ENCODE data around the gene SPRING1. TPM values are rescaled to one million over a fixed set of nuclear protein-coding genes. Genes with fewer than 3 reads are reported as not detected.

The SPRING1 gene
- total RNA-seq, 1 experiment from 2014 or later = 69.6 TPM

DNA sequence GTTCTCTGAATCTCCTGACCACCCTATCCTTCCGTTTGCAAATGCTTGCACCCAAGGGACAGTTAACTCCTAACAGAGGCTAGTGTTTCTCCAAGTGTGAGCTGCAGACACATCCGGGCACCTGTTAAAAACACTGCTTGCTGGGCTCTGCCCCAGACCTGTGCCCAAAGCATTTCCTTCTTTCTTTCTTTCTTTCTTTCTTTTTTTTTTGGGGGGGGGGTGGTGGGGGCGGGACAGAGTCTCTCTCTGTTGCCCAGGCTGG is 42.5 kb downstream of the SPRING1 start:
- no peaks in the 10 kb centered on the region for H3K27me3 Mint-ChIP-seq (ENCODE audit: insufficient read depth, unreplicated experiment)
- Histone ChIP-seq H3K9me3 (no peaks in the 10 kb centered on the region), H3K4me1 (peaks cover 14% of the 10 kb centered on the region), H3K27me3 (replicated peaks; ENCODE audit: control insufficient read depth, insufficient read depth, low read length) (no peaks in the 10 kb centered on the region; the same call in 1 of the 2 replicates), H3K4me3 (ENCODE audit: low read depth, low read length) (no peak overlapping the region), H3K36me3 (ENCODE audit: control insufficient read depth, insufficient read depth, low read length) (no peaks in the 10 kb centered on the region)
- ChIA-PET CTCF (no interaction called here), POLR2A (no interaction called here)
- no TSS peak for BruUV-seq (replicated peaks)
- no peak overlapping the region for H3K27ac Mint-ChIP-seq (ENCODE audit: unreplicated experiment)
- no peak overlapping the region for H3K4me3 Mint-ChIP-seq (ENCODE audit: unreplicated experiment)
- no peaks in the 10 kb centered on the region for H3K9me3 Mint-ChIP-seq (ENCODE audit: unreplicated experiment)
- TF ChIP-seq, protein P1, sequence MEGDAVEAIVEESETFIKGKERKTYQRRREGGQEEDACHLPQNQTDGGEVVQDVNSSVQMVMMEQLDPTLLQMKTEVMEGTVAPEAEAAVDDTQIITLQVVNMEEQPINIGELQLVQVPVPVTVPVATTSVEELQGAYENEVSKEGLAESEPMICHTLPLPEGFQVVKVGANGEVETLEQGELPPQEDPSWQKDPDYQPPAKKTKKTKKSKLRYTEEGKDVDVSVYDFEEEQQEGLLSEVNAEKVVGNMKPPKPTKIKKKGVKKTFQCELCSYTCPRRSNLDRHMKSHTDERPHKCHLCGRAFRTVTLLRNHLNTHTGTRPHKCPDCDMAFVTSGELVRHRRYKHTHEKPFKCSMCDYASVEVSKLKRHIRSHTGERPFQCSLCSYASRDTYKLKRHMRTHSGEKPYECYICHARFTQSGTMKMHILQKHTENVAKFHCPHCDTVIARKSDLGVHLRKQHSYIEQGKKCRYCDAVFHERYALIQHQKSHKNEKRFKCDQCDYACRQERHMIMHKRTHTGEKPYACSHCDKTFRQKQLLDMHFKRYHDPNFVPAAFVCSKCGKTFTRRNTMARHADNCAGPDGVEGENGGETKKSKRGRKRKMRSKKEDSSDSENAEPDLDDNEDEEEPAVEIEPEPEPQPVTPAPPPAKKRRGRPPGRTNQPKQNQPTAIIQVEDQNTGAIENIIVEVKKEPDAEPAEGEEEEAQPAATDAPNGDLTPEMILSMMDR (IDR thresholded peaks at IDR 0.05; ENCODE audit: insufficient read depth in 1 of 2, low read depth in 1 of 2, low read length in 1 of 2, severe bottlenecking in 1 of 2, unreplicated experiment in 1 of 2) = no peak
- intact Hi-C loops (cut with micrococcal nuclease; ENCODE audit: unreplicated experiment) = loop anchor here (5.0 kb wide), 2 partner anchors 83 to 418 kb away; partner anchors contain the start of gene MED13L
- DNase-seq = no peak
- peaks cover 29% of the 10 kb centered on the region for H3K4me1 Mint-ChIP-seq (ENCODE audit: low read depth, unreplicated experiment)
- no peaks in the 10 kb centered on the region for H3K36me3 Mint-ChIP-seq (ENCODE audit: insufficient read depth, unreplicated experiment)

DNA sequence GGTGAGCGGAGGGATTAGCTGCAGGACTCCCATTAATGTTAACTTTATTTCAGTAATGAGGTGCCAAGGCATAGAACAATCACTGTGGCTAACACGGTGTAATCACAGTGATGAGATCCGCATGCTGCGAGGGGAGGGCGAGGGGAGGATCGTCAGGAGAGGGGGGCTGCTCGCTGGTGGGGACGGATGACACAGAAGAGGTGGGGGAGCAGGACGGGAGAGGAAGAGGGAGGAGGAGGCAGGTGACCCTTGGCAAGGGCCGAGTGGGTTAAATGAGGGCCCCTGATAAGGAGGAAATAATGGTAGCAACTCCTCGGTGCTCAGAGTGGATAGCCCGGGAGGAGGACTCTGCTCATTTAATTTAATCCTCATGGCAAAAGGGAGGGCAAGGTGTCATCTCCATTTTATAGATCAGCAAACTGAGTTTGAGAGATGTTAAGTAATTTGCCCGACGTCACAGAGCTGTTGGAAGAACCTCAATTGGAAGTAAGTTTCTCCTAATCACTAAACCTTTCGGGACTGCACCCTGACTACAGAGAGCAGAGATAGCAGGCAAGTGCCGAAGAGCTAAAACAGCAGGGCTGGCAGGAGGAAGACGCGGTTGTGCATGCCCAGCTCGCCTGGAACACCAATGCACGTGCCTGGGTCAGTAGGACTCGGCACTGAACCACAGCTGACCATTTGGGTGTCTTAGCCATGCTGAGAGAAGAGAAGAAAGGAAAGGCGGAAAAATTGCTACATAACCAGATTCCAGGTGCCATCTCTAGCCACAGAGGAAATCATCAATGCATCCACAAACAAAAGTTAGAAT is 43.0 kb downstream of the SPRING1 start:
- Histone ChIP-seq H3K27me3 (replicated peaks; ENCODE audit: control insufficient read depth, insufficient read depth, low read length) (no peaks in the 10 kb centered on the region; the same call in 1 of the 2 replicates), H3K36me3 (ENCODE audit: control insufficient read depth, insufficient read depth, low read length) (no peaks in the 10 kb centered on the region), H3K9me3 (no peaks in the 10 kb centered on the region), H3K4me3 (ENCODE audit: low read depth, low read length) (no peak overlapping the region), H3K4me1 (peaks cover 14% of the 10 kb centered on the region)
- TF ChIP-seq, protein P1 (IDR thresholded peaks at IDR 0.05; ENCODE audit: insufficient read depth in 1 of 2, low read depth in 1 of 2, low read length in 1 of 2, severe bottlenecking in 1 of 2, unreplicated experiment in 1 of 2) = no peak
- H3K4me3 Mint-ChIP-seq (ENCODE audit: unreplicated experiment) = no peak overlapping the region
- DNase-seq = no peak
- peaks cover 29% of the 10 kb centered on the region for H3K4me1 Mint-ChIP-seq (ENCODE audit: low read depth, unreplicated experiment)
- H3K27me3 Mint-ChIP-seq (ENCODE audit: insufficient read depth, unreplicated experiment) = no peaks in the 10 kb centered on the region
- ChIA-PET CTCF (no interaction called here), POLR2A (no interaction called here)
- H3K36me3 Mint-ChIP-seq (ENCODE audit: insufficient read depth, unreplicated experiment) = no peaks in the 10 kb centered on the region
- no peaks in the 10 kb centered on the region for H3K9me3 Mint-ChIP-seq (ENCODE audit: unreplicated experiment)
- no peak overlapping the region for H3K27ac Mint-ChIP-seq (ENCODE audit: unreplicated experiment)
- BruUV-seq (replicated peaks) = no TSS peak
- intact Hi-C loops (cut with micrococcal nuclease; ENCODE audit: unreplicated experiment) = loop anchor here (5.0 kb wide), 2 partner anchors 83 to 418 kb away; partner anchors contain the start of gene MED13L

DNA sequence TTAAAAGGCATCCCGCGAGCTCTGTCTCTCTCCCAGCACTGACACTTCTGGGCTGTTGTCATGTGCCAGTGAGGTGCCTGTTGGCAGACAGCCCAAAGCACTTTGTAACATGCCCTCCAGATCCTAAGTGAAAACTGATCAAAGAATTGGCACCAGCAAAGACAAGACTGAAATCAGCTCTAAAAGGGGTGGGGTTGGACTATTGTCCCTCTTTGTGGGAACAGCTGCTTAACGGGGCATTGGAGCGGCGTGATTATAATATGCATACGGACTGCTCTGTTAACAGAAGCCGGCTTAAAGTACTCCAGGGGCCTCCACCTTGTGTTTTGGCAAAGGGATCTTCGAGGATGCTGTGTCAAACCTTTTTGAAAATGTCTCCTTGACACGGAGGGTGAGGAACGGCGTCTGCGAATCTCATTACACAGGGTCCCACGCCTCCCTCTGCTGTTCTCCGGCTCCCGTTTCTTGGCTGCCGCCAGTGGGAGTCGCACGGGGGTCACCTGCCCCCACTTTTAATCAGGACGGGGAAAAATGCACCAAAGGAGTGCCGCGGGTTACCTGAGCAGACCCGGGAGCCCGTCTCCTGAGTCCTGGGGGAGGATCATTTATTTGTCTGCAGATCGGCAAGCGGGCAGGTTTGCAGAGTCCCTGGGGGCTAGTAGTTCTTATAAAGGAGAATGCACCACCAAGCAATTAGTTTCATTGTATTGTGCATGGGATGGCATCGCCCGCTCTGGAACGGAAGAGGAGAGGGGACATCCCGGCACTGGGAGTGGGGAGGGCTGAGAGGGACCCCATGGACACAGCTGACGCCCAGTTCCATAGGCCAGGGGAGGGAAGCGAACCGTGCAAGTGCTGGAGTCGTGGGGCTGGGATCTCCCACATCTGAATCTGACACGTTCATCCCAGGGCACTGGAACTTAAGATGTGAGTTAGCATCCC is 44.3 kb downstream of the SPRING1 start:
- H3K4me1 ChIP-seq = peaks cover 13% of the 10 kb centered on the region
- TF ChIP-seq, protein P1 (IDR thresholded peaks at IDR 0.05; ENCODE audit: insufficient read depth in 1 of 2, low read depth in 1 of 2, low read length in 1 of 2, severe bottlenecking in 1 of 2, unreplicated experiment in 1 of 2) = no peak
- no peaks in the 10 kb centered on the region for H3K36me3 ChIP-seq (ENCODE audit: control insufficient read depth, insufficient read depth, low read length)
- ChIA-PET POLR2A (no interaction called here), CTCF (no interaction called here)
- no peak for DNase-seq
- Mint-ChIP-seq H3K9me3 (ENCODE audit: unreplicated experiment) (no peaks in the 10 kb centered on the region), H3K36me3 (ENCODE audit: insufficient read depth, unreplicated experiment) (no peaks in the 10 kb centered on the region), H3K4me1 (ENCODE audit: low read depth, unreplicated experiment) (peaks cover 25% of the 10 kb centered on the region), H3K27me3 (ENCODE audit: insufficient read depth, unreplicated experiment) (no peaks in the 10 kb centered on the region), H3K27ac (ENCODE audit: unreplicated experiment) (peak overlapping the region; percentile 39), H3K4me3 (ENCODE audit: unreplicated experiment) (no peak overlapping the region)
- intact Hi-C loops (cut with micrococcal nuclease; ENCODE audit: unreplicated experiment) = no loop called here
- H3K9me3 ChIP-seq = no peaks in the 10 kb centered on the region
- no peaks in the 10 kb centered on the region; the same call in 1 of the 2 replicates for H3K27me3 ChIP-seq (replicated peaks; ENCODE audit: control insufficient read depth, insufficient read depth, low read length)
- H3K4me3 ChIP-seq (ENCODE audit: low read depth, low read length) = no peak overlapping the region
- BruUV-seq (replicated peaks) = no TSS peak

All from Caco-2 (cell line).